H1 (cell line): Measurements from ENCODE around the gene LCN15. TPM values are rescaled to one million over a fixed set of nuclear protein-coding genes. Genes with fewer than 3 reads are reported as not detected.
A peak's percentile ranks its signal among the peaks of the same experiment; 100 is the strongest.

Experiments
- CTCF ChIA-PET: fragments of 300-600 bp; sonication (Branson Sonifier 250); formaldehyde crosslinking; loops from one replicate; lab custom pipeline; 2021; ENCODE audit not compliant: partially characterized antibody; lab: Charles Lee
- POLR2A ChIA-PET: fragments of 300-600 bp; sonication (Branson Sonifier 250); formaldehyde crosslinking; loops from one replicate; lab custom pipeline; 2021; ENCODE audit warnings: inconsistent platforms; ENCODE audit not compliant: partially characterized antibody; lab: Charles Lee
- DNase-seq, 2 experiments: peaks; one replicate each; pipeline versions ENCODE4 v3.0.0 to v3.0.0-alpha.2; 2010 to 2022; ENCODE audit warnings: low spot score in 2 of 2, low read depth in 1 of 2, mixed read lengths in 1 of 2
- FAIRE-seq: peaks from 2 replicates; lab custom pipeline; 2011; peaks lifted over from hg19 to GRCh38; lab: Jason Lieb, UNC
- H2AFZ ChIP-seq: 2 replicates; pipeline ENCODE4 v1.8.1; 2012; ENCODE audit warnings: low read length, inconsistent platforms
- H2AK5ac ChIP-seq: 2 replicates; pipeline ENCODE4 v1.6.1; 2013; ENCODE audit warnings: low read depth, low read length
- H2BK120ac ChIP-seq: replicated peaks from 2 replicates; pipeline ENCODE3; 2013; ENCODE audit warnings: low read depth, low read length, inconsistent platforms
- H2BK12ac ChIP-seq: 2 replicates; pipeline ENCODE4 v1.6.1; 2013; ENCODE audit warnings: low read depth, low read length
- H2BK15ac ChIP-seq: 2 replicates; pipeline ENCODE4 v1.6.1; 2013; ENCODE audit warnings: low read length
- H2BK20ac ChIP-seq: 2 replicates; pipeline ENCODE4 v1.6.1; 2013; ENCODE audit warnings: low read length
- H2BK5ac ChIP-seq: 2 replicates; pipeline ENCODE4 v1.6.1; 2013; ENCODE audit warnings: low read depth, low read length
- H3K14ac ChIP-seq: 2 replicates; pipeline ENCODE4 v1.6.1; 2013; ENCODE audit warnings: inconsistent platforms; ENCODE audit not compliant: insufficient read length
- H3K18ac ChIP-seq: 2 replicates; pipeline ENCODE4 v1.6.1; 2013; ENCODE audit warnings: low read length; ENCODE audit errors: extremely low read depth
- H3K23ac ChIP-seq: 2 replicates; pipeline ENCODE4 v1.6.1; 2013; ENCODE audit warnings: inconsistent platforms; ENCODE audit not compliant: insufficient read length
- H3K23me2 ChIP-seq: 2 replicates; pipeline ENCODE4 v1.6.1; 2013; ENCODE audit warnings: low read depth, low read length
- H3K27ac ChIP-seq: 2 replicates; pipeline ENCODE4 v1.6.1; 2011; ENCODE audit warnings: low read depth, low read length, inconsistent platforms
- H3K27me3 ChIP-seq, 4 experiments: replicated peaks in 1 of 4; 1 replicate in 1 of 4; 2 replicates in 3 of 4; pipeline versions ENCODE4 v1.6.1 to v1.8.1; 2011 to 2013; ENCODE audit warnings: low read length in 3 of 4, mild to moderate bottlenecking in 3 of 4, inconsistent platforms in 2 of 4, mixed read lengths in 2 of 4, moderate library complexity in 1 of 4; ENCODE audit not compliant: control insufficient read depth in 3 of 4, insufficient read depth in 3 of 4; ENCODE audit errors: extremely low read depth in 1 of 4
- H3K36me3 ChIP-seq, 4 experiments: 2 replicates each; pipeline versions ENCODE4 v1.6.1 to v1.8.1; 2011 to 2013; ENCODE audit warnings: mild to moderate bottlenecking in 4 of 4, low read length in 3 of 4, moderate library complexity in 2 of 4, control low read depth in 1 of 4, inconsistent platforms in 1 of 4; ENCODE audit not compliant: insufficient read depth in 4 of 4, control insufficient read depth in 2 of 4
- H3K4ac ChIP-seq: replicated peaks from 2 replicates; pipeline ENCODE3; 2013; ENCODE audit warnings: low read length, low read depth, mixed read lengths, inconsistent platforms; ENCODE audit not compliant: insufficient read length
- H3K4me1 ChIP-seq, 4 experiments: replicated peaks in 1 of 4; 1 replicate in 1 of 4; 2 replicates in 3 of 4; pipeline versions ENCODE4 v1.6.1 to v1.8.1; 2011 to 2013; ENCODE audit warnings: low read length in 3 of 4, inconsistent platforms in 2 of 4, mixed read lengths in 1 of 4; ENCODE audit not compliant: insufficient read depth in 4 of 4, control insufficient read depth in 3 of 4
- H3K4me2 ChIP-seq, 2 experiments: 2 replicates each; pipeline versions ENCODE4 v1.6.1 to v1.8.1; 2011 to 2013; ENCODE audit warnings: low read depth in 2 of 2, low read length in 2 of 2, control low read depth in 1 of 2, inconsistent platforms in 1 of 2, mild to moderate bottlenecking in 1 of 2; ENCODE audit not compliant: insufficient read depth in 1 of 2
- H3K4me3 ChIP-seq, 4 experiments: fragments of 200-600, 300-600 bp in 1 of 4; sonication (generic), shearing (Covaris generic), sonication (Bioruptor Twin) in 1 of 4; 2 replicates each; pipeline versions ENCODE4 v1.5.1 to v1.8.1; 2011 to 2016; ENCODE audit warnings: low read length in 4 of 4, low read depth in 3 of 4, control low read depth in 2 of 4, inconsistent platforms in 2 of 4, mild to moderate bottlenecking in 2 of 4, mixed read lengths in 1 of 4, moderate library complexity in 1 of 4; ENCODE audit not compliant: insufficient read depth in 2 of 4; ENCODE audit errors: extremely low read depth in 1 of 4
- H3K56ac ChIP-seq: replicated peaks from 2 replicates; pipeline ENCODE3; 2013; ENCODE audit warnings: low read depth, mild to moderate bottlenecking, mixed read lengths, low read length, inconsistent platforms; ENCODE audit not compliant: insufficient read length
- H3K79me1 ChIP-seq: 2 replicates; pipeline ENCODE4 v1.6.1; 2013; ENCODE audit warnings: low read depth, low read length, control low read depth
- H3K79me2 ChIP-seq, 2 experiments: 2 replicates each; pipeline versions ENCODE4 v1.6.1 to v1.8.1; 2012 to 2013; ENCODE audit warnings: low read length in 2 of 2, mild to moderate bottlenecking in 2 of 2, inconsistent platforms in 1 of 2; ENCODE audit not compliant: insufficient read depth in 2 of 2, control insufficient read depth in 1 of 2
- H3K9ac ChIP-seq, 4 experiments: replicated peaks in 1 of 4; 1 replicate in 1 of 4; 2 replicates in 3 of 4; pipeline versions ENCODE4 v1.6.1 to v1.8.1; 2011 to 2013; ENCODE audit warnings: low read depth in 3 of 4, low read length in 3 of 4, control low read depth in 2 of 4, mild to moderate bottlenecking in 2 of 4, moderate library complexity in 2 of 4, inconsistent platforms in 1 of 4; ENCODE audit errors: extremely low read depth in 1 of 4
- H3K9me3 ChIP-seq, 2 experiments: 2 replicates each; pipeline versions ENCODE4 v1.6.1 to v1.8.1; 2012 to 2013; ENCODE audit warnings: mild to moderate bottlenecking in 2 of 2, moderate library complexity in 2 of 2, control low read depth in 1 of 2, inconsistent platforms in 1 of 2, low read depth in 1 of 2, low read length in 1 of 2, mixed read lengths in 1 of 2; ENCODE audit not compliant: insufficient read depth in 2 of 2
- H4K20me1 ChIP-seq, 2 experiments: replicated peaks in 1 of 2; 2 replicates each; pipeline versions ENCODE3 to v1.8.1; 2011 to 2013; ENCODE audit warnings: inconsistent platforms in 2 of 2, low read length in 2 of 2, mild to moderate bottlenecking in 1 of 2; ENCODE audit not compliant: insufficient read depth in 2 of 2, control insufficient read depth in 1 of 2
- H4K5ac ChIP-seq: 2 replicates; pipeline ENCODE4 v1.6.1; 2013; ENCODE audit warnings: low read length, low read depth, mixed read lengths, inconsistent platforms; ENCODE audit not compliant: insufficient read length
- H4K8ac ChIP-seq: 2 replicates; pipeline ENCODE4 v1.8.0; 2013; ENCODE audit warnings: mild to moderate bottlenecking, moderate library complexity, low read length, inconsistent platforms; ENCODE audit not compliant: insufficient read depth; ENCODE audit errors: extremely low read depth
- H4K91ac ChIP-seq: replicated peaks from 2 replicates; pipeline ENCODE3; 2013; ENCODE audit warnings: low read length, mixed read lengths, inconsistent platforms; ENCODE audit not compliant: insufficient read length
- BRCA1 ChIP-seq: IDR thresholded peaks from 2 replicates; pipeline ENCODE4 v1.6.1; 2012; ENCODE audit warnings: low read depth, low read length, improper control_type of control experiment
- CHD2 ChIP-seq: IDR thresholded peaks from 2 replicates; pipeline ENCODE4 v1.6.1; 2012; ENCODE audit warnings: low read length, improper control_type of control experiment
- EP300 ChIP-seq, 2 experiments: IDR thresholded peaks; 1 replicate in 1 of 2; 2 replicates in 1 of 2; pipeline ENCODE4 v1.6.1; 2011 to 2012; ENCODE audit warnings: low read depth in 2 of 2, low read length in 2 of 2, mild to moderate bottlenecking in 2 of 2, borderline replicate concordance in 1 of 2, inconsistent platforms in 1 of 2, moderate library complexity in 1 of 2
- JUN ChIP-seq: IDR thresholded peaks from 2 replicates; pipeline ENCODE4 v1.6.1; 2011; ENCODE audit warnings: low read depth, mild to moderate bottlenecking, improper control_type of control experiment, low read length
- KDM4A ChIP-seq: IDR thresholded peaks from one replicate; pipeline ENCODE4 v1.7.1; 2012; ENCODE audit warnings: low read depth, mild to moderate bottlenecking, moderate library complexity, low read length, inconsistent platforms; ENCODE audit not compliant: severe bottlenecking
- MAX ChIP-seq: IDR thresholded peaks from 2 replicates; pipeline ENCODE4 v1.6.1; 2012; ENCODE audit warnings: inconsistent platforms
- RFX5 ChIP-seq: IDR thresholded peaks from 2 replicates; pipeline ENCODE4 v1.6.1; 2011; ENCODE audit warnings: low read depth, low read length, improper control_type of control experiment, borderline replicate concordance
- RXRA ChIP-seq: IDR thresholded peaks from 2 replicates; pipeline ENCODE4 v1.6.1; 2011; ENCODE audit warnings: low read depth, mild to moderate bottlenecking, low read length, moderate library complexity; ENCODE audit not compliant: insufficient read depth
- SIX5 ChIP-seq: IDR thresholded peaks from 2 replicates; pipeline ENCODE4 v1.6.1; 2011; ENCODE audit warnings: mild to moderate bottlenecking, low read depth, low read length
- SP1 ChIP-seq: IDR thresholded peaks from 2 replicates; pipeline ENCODE4 v1.6.1; 2011; ENCODE audit warnings: low read depth, low read length
- TAF7 ChIP-seq: optimal IDR thresholded peaks from 2 replicates; pipeline ENCODE3; 2011; ENCODE audit warnings: low read depth, mild to moderate bottlenecking, inconsistent platforms, low read length, moderate library complexity, borderline replicate concordance
- TBP ChIP-seq: IDR thresholded peaks from 2 replicates; pipeline ENCODE4 v1.6.1; 2011; ENCODE audit warnings: low read depth, low read length, improper control_type of control experiment
- WGBS, 2 experiments: shearing (Covaris generic) in 1 of 2; methylation state at CpG; one replicate each; pipeline versions ENCODE4 v1.1.6 to v1.1.7; 2013 to 2015; ENCODE audit warnings: low lambda C conversion rate in 2 of 2, mixed read lengths in 2 of 2, inconsistent platforms in 1 of 2, low coverage in 1 of 2, missing lambda C conversion rate in 1 of 2; ENCODE audit not compliant: insufficient replicate concordance in 2 of 2, insufficient coverage in 1 of 2, insufficient read length in 1 of 2; ENCODE audit errors: extremely low coverage in 1 of 2, missing lambda C conversion rate in 1 of 2; 5-methylcytosine and 5-hydroxymethylcytosine counted together
- polyA plus RNA-seq, 7 experiments: library from polyadenylated mRNA; depleted of rRNA in 3 of 7; stranded (reverse) in 5 of 7; unstranded in 2 of 7; fragments of >200 nt in 5 of 7; fragments of 200-250 nt in 2 of 7; gene quantifications; 1 replicate in 5 of 7; 2 replicates in 1 of 7; 4 replicates in 1 of 7; pipeline versions ENCODE4 v1.2.1 to v1.2.3, GENCODE V29; 2011 to 2013; ENCODE audit warnings: missing spikeins in 2 of 7, mixed read lengths in 2 of 7
- total RNA-seq: library from RNA; stranded (reverse); fragmentation: NEBNext Ultra II Directional; extraction: Animal tissue kit (Norgen Biotek cat#: 25700); gene quantifications from 2 replicates; pipeline ENCODE4 v1.2.1, GENCODE V29; 2021
- TF ChIP-seq, protein P1 (sequence below): IDR thresholded peaks from 2 replicates; pipeline ENCODE4 v1.6.1; 2011; ENCODE audit warnings: low read depth, mild to moderate bottlenecking, low read length; ENCODE audit not compliant: insufficient read depth

The LCN15 gene
- total and polyA plus RNA-seq, 2 of the 8 experiments (the other 6 are each of a cell fraction or from before 2014, with no cell fraction given), result 0.08 to 0.47 TPM

DNA sequence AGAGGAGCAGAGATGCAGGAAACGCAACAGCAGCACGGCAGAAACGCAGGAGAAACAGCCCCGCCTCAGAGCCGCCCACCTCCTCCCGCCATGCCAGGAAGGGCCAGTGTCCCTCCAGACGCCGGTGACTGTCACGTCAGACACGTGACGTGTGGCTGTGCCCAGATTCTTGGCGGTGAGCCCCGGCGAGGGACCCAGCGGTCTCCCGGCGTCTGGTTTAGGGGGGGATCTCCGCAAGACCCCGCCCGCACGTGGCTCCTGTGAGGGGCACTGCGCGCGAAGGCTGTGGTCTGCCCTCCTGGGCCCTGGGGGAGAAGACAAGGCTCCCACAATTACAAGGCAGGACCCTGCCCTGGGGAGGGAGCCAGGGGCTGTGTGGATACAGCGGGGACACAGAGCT, 3.9 kb downstream of the LCN15 start:
- CTCF ChIA-PET, result interaction anchor here (0.6 to 5.1 kb wide), 12 partner anchors 10 to 305 kb away, joined by 3 to 42 read pairs (median 4); no protein-coding TSS in a partner anchor
- TF ChIP-seq BRCA1, result no peak
- TF ChIP-seq MAX, result no peak
- TF ChIP-seq JUN, result no peak
- TF ChIP-seq SP1, result no peak
- no peak for TF ChIP-seq TAF7
- TF ChIP-seq RXRA, result no peak
- no peak for TF ChIP-seq TBP
- no peak for TF ChIP-seq KDM4A
- TF ChIP-seq SIX5, result no peak
- TF ChIP-seq RFX5, result no peak
- no peak for TF ChIP-seq EP300 (IDR thresholded peaks at IDR 0.05; ENCODE audit: borderline replicate concordance in 1 of 2, low read depth in 2 of 2, low read length in 2 of 2)
- TF ChIP-seq, protein P1, sequence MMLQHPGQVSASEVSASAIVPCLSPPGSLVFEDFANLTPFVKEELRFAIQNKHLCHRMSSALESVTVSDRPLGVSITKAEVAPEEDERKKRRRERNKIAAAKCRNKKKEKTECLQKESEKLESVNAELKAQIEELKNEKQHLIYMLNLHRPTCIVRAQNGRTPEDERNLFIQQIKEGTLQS, result no peak
- TF ChIP-seq CHD2, result no peak

More for the DNA sequence above, 3.9 kb downstream of the LCN15 start:
- Histone ChIP-seq H2AK5ac (no peak overlapping the region), H4K5ac (no peak overlapping the region), H3K4ac (no peak overlapping the region), H3K4me2 (no peak overlapping the region), H3K27ac (no peak overlapping the region), H3K9ac (no peak overlapping the region), H3K23ac (no peak overlapping the region), H3K79me1 (no peaks in the 10 kb centered on the region), H3K23me2 (no peaks in the 10 kb centered on the region; the same call in 1 of the 2 replicates), H3K18ac (no peak overlapping the region; the same call in 1 of the 2 replicates), H3K79me2 (no peaks in the 10 kb centered on the region), H3K4me3 (no peak overlapping the region), H2BK120ac (no peak overlapping the region), H4K20me1 (no peaks in the 10 kb centered on the region), H2BK12ac (0 out of 2 replicates have a peak overlapping the region, but pooled peaks have one; percentile 39), H3K4me1 (peaks cover 0 to 13% (median 6%) of the 10 kb centered on the region in 4 experiments; a peak in 4 of 7 replicates), H4K8ac (peak overlapping the region; percentile 93; the same call in 1 of the 2 replicates), H2BK20ac (0 out of 2 replicates have a peak overlapping the region, but pooled peaks have one; percentile 34), H4K91ac (no peak overlapping the region), H2AFZ (no peak overlapping the region), H3K56ac (no peak overlapping the region), H3K36me3 (no peaks in the 10 kb centered on the region), H2BK15ac (no peak overlapping the region), H3K14ac (no peak overlapping the region), H3K9me3 (peaks cover 0 to 6% of the 10 kb centered on the region in 2 experiments; a peak in 1 of 4 replicates), H2BK5ac (no peak overlapping the region), H3K27me3 (no peaks in the 10 kb centered on the region; a peak in 2 of 7 replicates)
- no peak for FAIRE-seq
- WGBS, 2 experiments, result 88% methylated on average over 21 of the region's 25 CpGs; no CpG with 5 or more reads in 1 of the 2 experiments
- no peak for DNase-seq
- POLR2A ChIA-PET, result interaction anchor here (1.3 to 3.8 kb wide), 4 partner anchors 32 to 48 kb away, joined by 3 to 34 read pairs (median 4); partner anchors contain the start of gene RABL6
